Peyer's patch (tissue), 4 donors: ENCODE measurements around the gene NANOS3.

Experiments
- CTCF ChIP-seq, 6 experiments: fragments of 450-650 bp in 4 of 6; fragments of 200-600 bp in 2 of 6; sonication (generic) in 1 of 6; IDR thresholded peaks; one replicate each; pipeline ENCODE4 v1.5.1; 2017 to 2019; ENCODE audit warnings: antibody characterized with exemption in 6 of 6, mild to moderate bottlenecking in 3 of 6, moderate library complexity in 1 of 6
- POLR2A ChIP-seq, 2 donors: fragments of 450-650 bp; IDR thresholded peaks; one replicate each; pipeline ENCODE4 v1.5.1; 2017; ENCODE audit warnings: antibody characterized with exemption in 2 of 2, mild to moderate bottlenecking in 2 of 2, moderate library complexity in 2 of 2

DNA sequence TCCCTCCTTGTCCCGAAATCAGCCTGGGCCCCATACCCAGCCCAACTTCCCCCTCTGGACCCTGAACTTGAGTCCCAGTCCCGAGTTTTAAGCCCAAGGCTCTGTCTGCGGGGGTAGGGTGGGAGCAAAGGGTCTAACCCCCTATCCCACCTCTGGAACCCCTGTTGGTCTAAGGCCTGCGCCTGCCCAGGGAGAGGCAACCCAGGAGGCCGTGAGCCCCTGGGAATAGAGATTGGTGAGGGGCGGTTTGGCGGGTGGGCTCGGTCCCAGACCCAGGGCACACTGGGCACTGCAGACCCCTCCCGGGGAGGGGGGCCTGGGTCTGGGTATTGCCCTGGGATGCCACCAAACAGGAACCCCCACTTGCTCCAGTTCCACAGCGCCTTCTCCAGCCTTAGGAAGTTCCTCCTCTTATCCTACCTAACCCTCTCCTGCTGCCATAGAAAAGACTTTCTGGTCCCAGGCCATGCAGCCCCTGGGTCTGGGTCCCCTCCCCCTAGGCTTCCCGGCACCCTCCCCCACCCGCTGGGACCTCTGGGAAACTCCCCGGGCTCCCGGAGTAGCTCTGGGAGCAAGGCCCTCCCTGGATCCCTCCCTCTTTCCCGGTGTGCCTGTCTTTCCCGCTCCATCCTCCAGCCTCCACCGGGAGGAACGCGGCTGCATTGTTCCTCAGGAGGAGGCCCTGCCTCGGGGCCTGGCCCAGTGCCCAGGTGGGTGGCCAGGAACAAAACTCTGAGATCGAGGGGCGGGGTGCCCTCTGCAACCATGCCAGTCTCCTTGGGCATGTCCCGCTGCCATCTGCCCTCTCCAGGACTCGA is 33.6 kb upstream of the NANOS3 start:
- TF ChIP-seq CTCF (IDR thresholded peaks at IDR 0.05) (no peak), POLR2A (IDR thresholded peaks at IDR 0.05) (no peak)
